GF-D8 (cell line): ENCODE measurements around the gene SERPINA4.
"Not testable (repeated sequence)": the region's sequence is repeated elsewhere in the genome, so short reads cannot be mapped to it uniquely, and the experiment has no call there.

Source experiments
- DNase-seq: peaks from one replicate; lab custom pipeline; 2025; lab: John Stamatoyannopoulos, UW

Gene SERPINA4

DNA sequence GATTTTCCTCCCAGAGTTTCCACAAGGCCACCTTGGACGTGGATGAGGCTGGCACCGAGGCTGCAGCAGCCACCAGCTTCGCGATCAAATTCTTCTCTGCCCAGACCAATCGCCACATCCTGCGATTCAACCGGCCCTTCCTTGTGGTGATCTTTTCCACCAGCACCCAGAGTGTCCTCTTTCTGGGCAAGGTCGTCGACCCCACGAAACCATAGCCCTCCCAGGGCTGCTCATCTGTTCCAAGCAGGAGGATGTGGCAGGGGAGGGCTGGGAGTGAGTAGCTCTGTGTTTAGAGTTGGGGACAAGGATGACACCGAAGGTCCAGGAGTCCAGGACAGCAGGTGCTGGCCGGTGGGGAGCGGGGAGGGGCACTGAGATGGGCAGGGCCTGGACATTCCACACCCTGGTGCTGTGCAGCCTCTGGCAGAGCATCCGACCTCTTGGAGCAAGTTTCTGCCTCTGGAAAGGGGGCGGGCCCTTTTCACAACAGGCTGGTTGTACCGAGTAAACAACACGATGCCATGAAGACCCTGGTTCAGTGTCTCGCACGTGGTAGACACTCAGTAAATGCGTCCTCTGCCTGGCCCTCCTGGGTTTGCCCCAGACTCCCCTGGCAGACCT lies 8.2 kb downstream of the SERPINA4 start:
- no peak for DNase-seq

GRCh38 chr14:94570002-94570400 lies 8.8 kb downstream of the SERPINA4 start:
- no peak for DNase-seq

- no peak for DNase-seq
Measured at GRCh38 chr14:94570440-94570839, 9.2 kb downstream of the SERPINA4 start.

DNA sequence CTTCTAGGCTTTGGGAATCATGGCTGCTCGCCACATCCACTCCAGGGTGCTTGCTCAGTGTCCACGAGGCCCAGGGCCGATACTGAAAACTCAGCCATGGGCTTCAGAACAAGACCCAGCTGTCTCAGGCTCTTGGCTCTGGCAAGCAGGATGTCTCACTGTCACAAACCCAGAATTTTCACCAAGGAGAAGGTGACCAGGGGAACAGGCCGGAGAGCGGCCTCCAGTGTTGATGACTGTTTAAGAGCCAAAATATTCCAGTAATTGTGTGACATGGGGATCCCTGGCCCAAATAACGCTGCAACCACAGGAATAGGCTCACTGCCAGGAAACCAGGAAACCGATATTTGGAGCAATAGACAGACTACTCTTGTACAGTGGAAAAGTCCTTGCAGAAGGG lies 10.2 kb downstream of the SERPINA4 start:
- no peak for DNase-seq

GRCh38 chr14:94571950-94572349 lies 10.7 kb downstream of the SERPINA4 start:
- DNase-seq: no peak

- no peak for DNase-seq
Measured at GRCh38 chr14:94572637-94573303, 11.5 kb downstream of the SERPINA4 start.

- DNase-seq: no peak
Measured at GRCh38 chr14:94573475-94574277, 12.4 kb downstream of the SERPINA4 start.

- no peak for DNase-seq
Measured at GRCh38 chr14:94574336-94574735, 13.1 kb downstream of the SERPINA4 start.

- no peak for DNase-seq
Measured at GRCh38 chr14:94575730-94576585, 14.7 kb downstream of the SERPINA4 start.

GRCh38 chr14:94577472-94577871 lies 16.2 kb downstream of the SERPINA4 start:
- not testable (repeated sequence) for DNase-seq

DNA sequence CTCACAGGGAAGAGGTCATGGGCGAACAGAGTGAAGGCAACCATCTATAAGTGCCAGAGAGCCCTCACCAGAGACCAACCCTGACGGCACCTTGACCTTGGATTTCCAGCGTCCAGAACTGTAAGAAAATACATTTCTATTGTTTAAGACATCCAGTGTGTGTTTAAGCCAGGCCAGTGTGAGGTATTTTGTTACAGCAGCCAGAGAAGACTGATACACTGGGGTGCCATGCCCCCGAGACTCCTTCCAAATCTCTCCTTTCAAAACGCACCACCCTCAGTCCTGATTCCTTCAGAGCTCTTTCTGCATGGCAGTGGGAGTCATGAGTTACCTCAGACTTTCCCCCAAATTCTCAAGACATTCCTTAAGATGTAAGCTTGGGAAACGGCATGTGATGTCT lies 17.5 kb downstream of the SERPINA4 start:
- DNase-seq: no peak

DNA sequence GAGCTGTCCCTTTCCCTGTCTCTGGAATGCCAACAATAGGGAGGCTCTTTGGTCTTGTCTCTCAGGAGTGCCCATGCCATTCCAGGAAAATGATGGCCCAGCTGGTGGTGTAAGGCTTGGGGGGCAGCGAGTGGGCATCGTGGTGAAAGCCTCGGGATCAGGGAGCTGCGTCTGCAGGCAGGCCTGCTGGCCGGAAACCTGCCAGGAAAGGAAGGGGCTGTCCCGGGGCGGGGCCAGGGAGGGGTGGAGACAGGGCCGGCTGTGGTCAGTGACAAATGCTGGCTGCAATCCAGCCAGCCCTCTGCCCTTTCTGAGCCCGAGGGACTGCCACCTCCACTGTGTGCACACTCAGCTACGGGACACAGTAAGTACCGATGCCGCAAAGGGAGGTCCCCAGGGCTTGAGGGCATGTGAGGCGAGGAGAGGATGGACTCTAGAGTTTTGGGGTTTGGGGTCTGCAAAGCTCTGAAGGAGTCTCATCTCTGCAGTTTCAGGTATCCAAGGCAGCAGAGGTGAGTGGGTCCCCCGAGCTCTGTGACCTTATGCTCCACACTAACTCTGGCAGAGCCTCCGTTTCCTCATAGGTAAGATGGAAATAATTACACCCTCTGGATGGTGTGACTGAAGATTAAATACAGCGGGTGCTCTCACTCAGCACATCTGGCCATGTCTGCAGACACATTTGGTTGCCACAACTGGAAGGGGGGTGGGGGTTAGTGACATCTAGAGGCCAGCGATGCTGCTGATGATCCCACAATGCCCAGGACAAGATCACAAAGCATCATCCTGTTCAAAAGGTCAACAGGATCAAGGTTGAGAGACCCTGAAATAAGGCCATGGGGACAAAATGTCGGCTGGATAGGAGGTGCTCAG lies 20.1 kb downstream of the SERPINA4 start, which contains the start of gene SERPINA5:
Gene SERPINA5, plus strand, starts transcription at position 300 of the 873 bp plus-strand sequence. CDS start 5,937 bp downstream, outside the sequence.
- no peak for DNase-seq

GRCh38 chr14:94582199-94582750 lies 21.0 kb downstream of the SERPINA4 start:
- no peak for DNase-seq

DNA sequence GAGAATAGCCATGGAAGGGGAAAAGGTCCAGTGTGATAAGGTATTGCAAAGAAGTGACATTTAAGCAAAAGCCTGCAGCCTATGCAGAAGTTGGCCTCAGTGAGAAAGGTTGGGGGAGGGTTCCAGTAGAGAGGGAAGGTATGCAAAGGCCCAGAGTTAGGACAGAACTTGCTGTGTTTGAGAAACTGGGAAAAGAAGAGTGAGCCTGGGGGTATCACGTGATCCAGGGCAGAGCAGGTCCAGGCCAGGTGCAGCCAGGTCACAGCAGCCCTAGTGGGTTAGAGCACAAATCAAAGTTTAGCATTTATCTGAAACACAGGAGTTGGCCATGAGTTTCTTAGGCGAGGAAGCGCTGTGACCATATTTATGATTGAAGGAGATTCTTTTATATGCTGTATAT lies 21.6 kb downstream of the SERPINA4 start:
- DNase-seq: no peak

- DNase-seq: no peak
Measured at GRCh38 chr14:94583557-94583956, 22.3 kb downstream of the SERPINA4 start.

DNA sequence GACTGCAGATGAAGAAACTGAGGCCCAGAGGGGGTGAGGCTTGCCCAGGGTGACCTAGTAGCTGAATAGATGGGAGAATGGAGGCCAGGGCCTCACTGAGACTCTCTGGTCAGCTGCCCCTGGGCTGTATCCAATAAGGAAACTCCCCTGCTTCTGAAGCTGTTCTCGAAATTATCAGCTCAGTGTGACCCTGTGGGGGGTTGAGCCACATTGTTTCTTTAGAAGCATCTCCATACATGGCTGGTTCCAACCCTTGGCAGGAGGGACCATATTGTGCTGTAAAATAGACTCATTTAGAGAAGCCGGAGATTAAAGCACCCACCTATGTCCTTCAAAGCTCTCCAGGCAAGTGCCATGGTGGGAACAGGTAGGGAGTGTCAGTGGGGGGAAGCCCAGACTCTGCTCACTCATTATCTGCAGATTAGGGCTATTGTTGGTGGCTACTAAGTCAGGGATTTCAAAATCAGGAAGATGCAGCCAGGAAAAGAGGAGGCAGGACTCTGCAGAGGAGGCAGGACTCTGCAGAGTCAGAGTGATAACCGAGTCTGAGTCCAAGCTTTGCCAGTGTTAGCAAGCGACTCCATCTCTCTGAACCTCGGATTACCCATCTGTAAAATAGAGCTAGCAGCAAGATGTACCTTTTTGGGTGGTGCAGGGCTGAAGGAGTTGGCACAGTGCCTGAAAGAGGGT lies 23.5 kb downstream of the SERPINA4 start:
- no peak for DNase-seq

DNA sequence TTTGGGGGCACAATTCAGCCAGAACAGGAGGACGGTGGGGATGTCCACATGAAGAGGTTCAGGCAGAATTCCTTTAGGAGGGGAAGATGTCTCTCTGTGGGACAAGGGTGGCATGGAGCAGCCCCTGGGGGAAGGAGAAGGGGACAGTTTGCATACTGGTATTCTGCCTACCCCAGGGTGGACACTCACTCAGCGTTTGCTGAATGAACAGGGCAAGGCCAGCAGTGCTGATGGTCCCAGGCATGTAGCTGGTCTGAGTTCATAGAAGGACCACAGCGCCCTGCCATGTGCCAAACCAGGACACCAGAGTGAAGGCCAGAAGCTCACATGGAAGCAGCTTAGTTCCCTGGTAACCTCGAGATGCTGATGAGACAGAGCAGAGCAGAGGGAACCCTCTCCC lies 25.4 kb downstream of the SERPINA4 start:
- DNase-seq: no peak

DNA sequence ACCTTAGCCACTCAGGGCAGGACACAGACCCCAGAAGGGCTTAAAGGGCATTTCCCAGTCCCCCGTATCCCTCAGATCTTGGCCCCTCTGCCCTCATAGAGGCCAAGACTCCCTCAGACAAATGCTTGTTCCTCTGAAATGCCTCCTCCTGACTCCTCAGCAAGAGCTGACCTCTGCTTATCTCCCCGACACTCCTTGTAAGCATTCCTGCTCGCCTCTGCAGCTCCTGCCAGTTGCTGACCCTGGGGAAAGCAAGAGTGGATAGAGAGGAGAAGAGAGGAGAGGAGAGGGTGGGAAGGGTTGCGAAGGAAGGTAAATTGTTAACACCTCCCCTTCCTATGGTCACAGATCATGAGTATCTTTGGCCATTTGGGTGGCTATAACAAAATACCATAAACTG lies 27.1 kb downstream of the SERPINA4 start:
- DNase-seq: no peak

DNA sequence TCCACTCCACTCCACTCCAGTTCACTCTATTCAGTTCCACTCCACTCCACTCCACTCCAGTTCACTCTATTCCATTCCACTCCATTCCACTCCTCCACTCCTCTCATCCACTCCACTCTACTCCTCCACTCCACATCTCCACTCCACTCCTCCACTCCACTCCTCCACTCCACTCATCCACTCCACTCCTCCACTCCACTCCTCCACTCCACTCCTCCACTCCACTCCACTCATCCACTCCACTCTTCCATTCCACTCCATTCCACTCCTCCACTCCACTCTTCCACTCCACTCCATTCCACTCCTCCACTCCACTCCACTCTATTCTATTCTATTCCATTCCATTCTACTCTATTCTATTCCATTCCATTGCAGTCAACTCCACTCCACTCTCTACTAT lies 29.8 kb downstream of the SERPINA4 start:
- DNase-seq: no peak

GRCh38 chr14:94591871-94592270 lies 30.6 kb downstream of the SERPINA4 start:
- no peak for DNase-seq
